K562 (cell line): Measurements from ENCODE around the gene TNIP1. TPM values are rescaled to one million over a fixed set of nuclear protein-coding genes. Genes with fewer than 3 reads are reported as not detected.

Source experiments
- BCOR ChIP-seq: fragments of 450-650 bp; IDR thresholded peaks from 2 replicates; pipeline ENCODE4 v1.6.1; 2016
- BRCA1 ChIP-seq, 2 experiments: fragments of 450-650 bp in 1 of 2; sonication (generic) in 1 of 2; formaldehyde crosslinking in 1 of 2; IDR thresholded peaks; 2 replicates each; pipeline versions ENCODE4 v1.5.0 to v1.6.1; 2017 to 2020; ENCODE audit warnings: mild to moderate bottlenecking in 1 of 2, missing genetic modification reagents in 1 of 2
- LCOR ChIP-seq: sonication (generic); formaldehyde crosslinking; IDR thresholded peaks from 2 replicates; pipeline ENCODE4 v1.8.0; 2022; ENCODE audit warnings: mild to moderate bottlenecking, missing genetic modification reagents
- LEF1 ChIP-seq: fragments of 450-650 bp; IDR thresholded peaks from 2 replicates; pipeline ENCODE4 v1.6.1; 2016; ENCODE audit warnings: mild to moderate bottlenecking
- MEF2D ChIP-seq: conservative IDR thresholded peaks from 2 replicates; pipeline ENCODE4 v1.6.1; 2016; ENCODE audit warnings: low read depth, missing genetic modification characterization, missing compliant biosample characterization
- MITF ChIP-seq: IDR thresholded peaks from 2 replicates; pipeline ENCODE4 v1.6.1; 2014; ENCODE audit warnings: antibody characterized with exemption
- MTA2 ChIP-seq: fragments of 450-650 bp; IDR thresholded peaks from 2 replicates; pipeline ENCODE4 v1.6.1; 2016; ENCODE audit warnings: low read depth
- NFYB ChIP-seq: IDR thresholded peaks from 2 replicates; pipeline ENCODE4 v1.6.1; 2011; ENCODE audit warnings: mild to moderate bottlenecking, moderate library complexity; ENCODE audit not compliant: insufficient read length; ENCODE audit errors: extremely low read depth
- RCOR1 ChIP-seq, 2 experiments: IDR thresholded peaks; 2 replicates each; pipeline ENCODE4 v1.6.1; 2012; ENCODE audit warnings: low read depth in 2 of 2, low read length in 2 of 2, borderline replicate concordance in 1 of 2, improper control_type of control experiment in 1 of 2
- SOX6 ChIP-seq: fragments of 450-650 bp; IDR thresholded peaks from 2 replicates; pipeline ENCODE4 v1.6.1; 2014; ENCODE audit warnings: mild to moderate bottlenecking
- TFAP4 ChIP-seq: sonication (generic); formaldehyde crosslinking; IDR thresholded peaks from 2 replicates; pipeline ENCODE4 v1.8.0; 2022; ENCODE audit warnings: missing genetic modification reagents, mild to moderate bottlenecking, moderate library complexity, borderline replicate concordance
- ZNF407 ChIP-seq: fragments of 450-650 bp; IDR thresholded peaks from 2 replicates; pipeline ENCODE4 v1.6.1; 2016; ENCODE audit warnings: low read depth
- polyA plus RNA-seq, 8 experiments: library from polyadenylated mRNA; depleted of rRNA in 4 of 8; stranded (reverse) in 5 of 8; unstranded in 3 of 8; fragments of >200 nt; fragmentation: Nextera tagmentation in 2 of 8; fragmentation: Illumina TruSeq in 1 of 8; extraction: Ambion mirVana in 2 of 8; extraction: Trizol in 1 of 8; gene quantifications; 2 replicates each; pipeline versions ENCODE4 v1.2.1 to v1.2.3, GENCODE V29; 2011 to 2014; ENCODE audit warnings: inconsistent platforms in 1 of 8, missing spikeins in 1 of 8
- total RNA-seq, 7 experiments: library from RNA; depleted of rRNA in 6 of 7; stranded (reverse); fragments of >200 nt in 6 of 7; fragmentation: Illumina TruSeq in 2 of 7; extraction: Trizol in 2 of 7; gene quantifications; 2 replicates each; pipeline versions ENCODE4 v1.2.1 to v1.2.3, GENCODE V29; 2011 to 2021; ENCODE audit warnings: low replicate concordance in 1 of 7

TNIP1 gene
- total and polyA plus RNA-seq, 9 of the 15 experiments (the other 6 are each of a cell fraction or from before 2014, with no cell fraction given): 0.46 to 41.0 (median 24.6) TPM

- TF ChIP-seq ZNF407 (no peak), MTA2 (no peak), BCOR (no peak), LCOR (CRISPR knock-in tag) (no peak), MEF2D (tag) (no peak), SOX6 (no peak), NFYB (no peak), LEF1 (no peak), MITF (no peak), TFAP4 (CRISPR knock-in tag) (no peak), RCOR1 (IDR thresholded peaks at IDR 0.05; ENCODE audit: borderline replicate concordance in 1 of 2, low read depth in 2 of 2, low read length in 2 of 2) (no peak), BRCA1 (IDR thresholded peaks at IDR 0.05) (no peak), BRCA1 (CRISPR knock-in tag; IDR thresholded peaks at IDR 0.05) (no peak)
Measured at GRCh38 chr5:151072630-151073025, 8.2 kb downstream of the TNIP1 start (continued).
